ENCODE data around the gene FBXW7. TPM values are rescaled to one million over a fixed set of nuclear protein-coding genes. Genes with fewer than 3 reads are reported as not detected.

Gene FBXW7
- total and polyA plus RNA-seq, 2 of the 13 experiments (the other 11 are each of a cell fraction or from before 2014, with no cell fraction given), result 5.0 to 40.9 TPM

GRCh38 chr4:152430507-152430906, 105.4 kb downstream of the FBXW7 start:
- DNase-seq (ENCODE audit: low spot score) (no peak), FAIRE-seq (no peak), ATAC-seq (no peak)
- no peak for TF ChIP-seq ZNF230 (CRISPR knock-in tag; IDR thresholded peaks at IDR 0.05)
- no peak for TF ChIP-seq ZMAT5 (CRISPR knock-in tag; IDR thresholded peaks at IDR 0.05; ENCODE audit: borderline replicate concordance, low read depth)
- TF ChIP-seq NRL (CRISPR knock-in tag; IDR thresholded peaks at IDR 0.05; ENCODE audit: borderline replicate concordance), result no peak
- no peak for TF ChIP-seq ATF5 (CRISPR knock-in tag; IDR thresholded peaks at IDR 0.05; ENCODE audit: low read depth)
- TF ChIP-seq KDM6A (CRISPR knock-in tag; IDR thresholded peaks at IDR 0.05; ENCODE audit: low read depth), result no peak
- TF ChIP-seq JUNB (CRISPR knock-in tag; IDR thresholded peaks at IDR 0.05; ENCODE audit: borderline replicate concordance), result no peak
- TF ChIP-seq ZNF660 (CRISPR knock-in tag; IDR thresholded peaks at IDR 0.05; ENCODE audit: borderline replicate concordance, low read depth), result no peak
- no peak for TF ChIP-seq TARDBP (CRISPR knock-in tag; IDR thresholded peaks at IDR 0.05)
- TF ChIP-seq ZNF607 (CRISPR knock-in tag; IDR thresholded peaks at IDR 0.05; ENCODE audit: borderline replicate concordance), result no peak
- TF ChIP-seq CEBPG (CRISPR knock-in tag; IDR thresholded peaks at IDR 0.05), result no peak
- Histone ChIP-seq H3K9me3 (ENCODE audit: low read length) (no peaks in the 10 kb centered on the region), H3K27ac (ENCODE audit: extremely low read length, insufficient read depth, low read length) (no peak overlapping the region), H3K27me3 (ENCODE audit: control insufficient read depth in 1 of 2, insufficient read depth in 2 of 2, low read length in 2 of 2) (no peaks in the 10 kb centered on the region), H3K79me2 (ENCODE audit: insufficient read depth, low read length) (peaks cover 2% of the 10 kb centered on the region), H3K4me3 (replicated peaks in 1 of 3; ENCODE audit: insufficient read depth in 1 of 3, low read depth in 2 of 3, low read length in 3 of 3) (no peak overlapping the region), H3K4me1 (ENCODE audit: insufficient read depth, low read length) (peaks cover 37% of the 10 kb centered on the region), H2AFZ (ENCODE audit: low read length) (no peak overlapping the region), H4K20me1 (ENCODE audit: insufficient read depth, low read length) (no peaks in the 10 kb centered on the region), H3K4me2 (ENCODE audit: low read depth, low read length) (no peak overlapping the region), H3K9ac (ENCODE audit: insufficient read depth, low read depth, low read length) (no peak overlapping the region), H3K36me3 (replicated peaks in 1 of 2; ENCODE audit: control insufficient read depth in 1 of 2, insufficient read depth in 2 of 2, low read length in 2 of 2) (no peaks in the 10 kb centered on the region; a peak in 1 of 5 replicates)
- ChIA-PET POLR2A (no interaction called here), CTCF (ENCODE audit: low intra/inter-chr PET ratio, low total read pairs) (no interaction called here)
- no TSS peak for BruUV-seq (replicated peaks)
- in situ Hi-C loops (cut with HindIII; ENCODE audit: extremely low pct_ligation_motif_present, low pct_unique_long_range_greater_than_20kb), result no loop called here
- intact Hi-C loops (cut with micrococcal nuclease; ENCODE audit: unreplicated experiment), result no loop called here

All from HepG2 (cell line).